ENCODE data around the gene DRG1.

DNA sequence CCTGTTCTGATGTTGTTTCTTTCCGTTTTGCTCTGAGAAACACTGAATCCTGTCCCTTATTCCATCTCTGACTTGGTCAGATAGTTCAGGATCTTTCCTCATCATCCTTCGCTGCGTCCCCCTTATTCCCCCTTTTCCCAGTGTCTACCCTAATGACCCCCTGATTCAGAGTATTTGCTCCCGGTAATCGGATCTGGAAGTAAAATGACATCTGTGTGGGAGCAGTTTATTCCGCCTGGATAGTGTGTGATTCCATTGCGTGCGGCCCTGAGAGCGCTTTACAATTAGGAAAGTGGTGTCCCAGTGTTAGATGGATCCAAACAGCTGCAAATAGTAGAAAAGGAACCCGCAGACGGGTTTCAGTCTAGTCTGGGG is 606 bp downstream of the DRG1 start:
- TF ChIP-seq, protein P1, sequence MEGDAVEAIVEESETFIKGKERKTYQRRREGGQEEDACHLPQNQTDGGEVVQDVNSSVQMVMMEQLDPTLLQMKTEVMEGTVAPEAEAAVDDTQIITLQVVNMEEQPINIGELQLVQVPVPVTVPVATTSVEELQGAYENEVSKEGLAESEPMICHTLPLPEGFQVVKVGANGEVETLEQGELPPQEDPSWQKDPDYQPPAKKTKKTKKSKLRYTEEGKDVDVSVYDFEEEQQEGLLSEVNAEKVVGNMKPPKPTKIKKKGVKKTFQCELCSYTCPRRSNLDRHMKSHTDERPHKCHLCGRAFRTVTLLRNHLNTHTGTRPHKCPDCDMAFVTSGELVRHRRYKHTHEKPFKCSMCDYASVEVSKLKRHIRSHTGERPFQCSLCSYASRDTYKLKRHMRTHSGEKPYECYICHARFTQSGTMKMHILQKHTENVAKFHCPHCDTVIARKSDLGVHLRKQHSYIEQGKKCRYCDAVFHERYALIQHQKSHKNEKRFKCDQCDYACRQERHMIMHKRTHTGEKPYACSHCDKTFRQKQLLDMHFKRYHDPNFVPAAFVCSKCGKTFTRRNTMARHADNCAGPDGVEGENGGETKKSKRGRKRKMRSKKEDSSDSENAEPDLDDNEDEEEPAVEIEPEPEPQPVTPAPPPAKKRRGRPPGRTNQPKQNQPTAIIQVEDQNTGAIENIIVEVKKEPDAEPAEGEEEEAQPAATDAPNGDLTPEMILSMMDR (IDR thresholded peaks at IDR 0.05) = no peak
- no peak for TF ChIP-seq POLR2A (IDR thresholded peaks at IDR 0.05)
